IPS-20b (cell line): ENCODE measurements around the gene CCL16.
"Not testable (repeated sequence)": the region's sequence is repeated elsewhere in the genome, so short reads cannot be mapped to it uniquely, and the experiment has no call there.

ENCODE experiments used
- H3K27ac ChIP-seq: one replicate; pipeline ENCODE4 v1.5.1; 2013; ENCODE audit warnings: low read length
- H3K27me3 ChIP-seq: 2 replicates; pipeline ENCODE4 v1.6.1; 2013; ENCODE audit warnings: mild to moderate bottlenecking, low read length, inconsistent platforms; ENCODE audit not compliant: insufficient read depth
- H3K36me3 ChIP-seq: 2 replicates; pipeline ENCODE4 v1.6.1; 2013; ENCODE audit warnings: low read depth, mild to moderate bottlenecking, inconsistent platforms, low read length, moderate library complexity; ENCODE audit not compliant: insufficient read depth
- H3K4me1 ChIP-seq: 2 replicates; pipeline ENCODE4 v1.6.1; 2013; ENCODE audit warnings: mild to moderate bottlenecking, control low read depth, inconsistent platforms, low read length, moderate library complexity; ENCODE audit not compliant: insufficient read depth
- H3K4me3 ChIP-seq: 2 replicates; pipeline ENCODE4 v1.5.1; 2013; ENCODE audit warnings: mild to moderate bottlenecking, low read length, inconsistent platforms
- H3K9ac ChIP-seq: 2 replicates; pipeline ENCODE4 v1.6.1; 2013; ENCODE audit warnings: low read depth, mild to moderate bottlenecking, inconsistent platforms, low read length, moderate library complexity
- H3K9me3 ChIP-seq: 2 replicates; pipeline ENCODE4 v1.6.1; 2013; ENCODE audit warnings: mild to moderate bottlenecking, low read depth, low read length, inconsistent platforms; ENCODE audit not compliant: insufficient read depth

CCL16 gene

GRCh38 chr17:35963663-35964062, 17.6 kb downstream of the CCL16 start:
- H3K27me3 ChIP-seq: no peaks in the 10 kb centered on the region
- no peak overlapping the region for H3K9ac ChIP-seq
- H3K36me3 ChIP-seq: no peaks in the 10 kb centered on the region
- no peaks in the 10 kb centered on the region for H3K4me1 ChIP-seq
- H3K27ac ChIP-seq: no peak overlapping the region
- no peak overlapping the region for H3K4me3 ChIP-seq
- no peaks in the 10 kb centered on the region for H3K9me3 ChIP-seq

GRCh38 chr17:35953720-35954119, 27.6 kb downstream of the CCL16 start:
- H3K9ac ChIP-seq: no peak overlapping the region
- H3K9me3 ChIP-seq: no peaks in the 10 kb centered on the region
- no peak overlapping the region for H3K27ac ChIP-seq
- H3K4me3 ChIP-seq: no peak overlapping the region
- H3K27me3 ChIP-seq: no peaks in the 10 kb centered on the region
- H3K4me1 ChIP-seq: no peaks in the 10 kb centered on the region
- H3K36me3 ChIP-seq: no peaks in the 10 kb centered on the region

- Histone ChIP-seq H3K27me3 (no peaks in the 10 kb centered on the region), H3K9ac (no peak overlapping the region), H3K9me3 (no peaks in the 10 kb centered on the region), H3K27ac (no peak overlapping the region), H3K36me3 (no peaks in the 10 kb centered on the region), H3K4me3 (no peak overlapping the region), H3K4me1 (no peaks in the 10 kb centered on the region)
These were observed 31.9 kb downstream of the CCL16 start for GRCh38 chr17:35949401-35949800.

GRCh38 chr17:35948092-35948491, 33.2 kb downstream of the CCL16 start:
- no peak overlapping the region for H3K9ac ChIP-seq
- no peaks in the 10 kb centered on the region for H3K9me3 ChIP-seq
- H3K27me3 ChIP-seq: no peaks in the 10 kb centered on the region
- no peak overlapping the region for H3K4me3 ChIP-seq
- H3K36me3 ChIP-seq: no peaks in the 10 kb centered on the region
- H3K4me1 ChIP-seq: no peaks in the 10 kb centered on the region
- H3K27ac ChIP-seq: no peak overlapping the region

GRCh38 chr17:35947156-35947585, 34.1 kb downstream of the CCL16 start:
- Histone ChIP-seq H3K27me3 (no peaks in the 10 kb centered on the region), H3K9ac (no peak overlapping the region), H3K4me1 (no peaks in the 10 kb centered on the region), H3K4me3 (no peak overlapping the region), H3K9me3 (no peaks in the 10 kb centered on the region), H3K27ac (no peak overlapping the region), H3K36me3 (no peaks in the 10 kb centered on the region)

- Histone ChIP-seq H3K9me3 (no peaks in the 10 kb centered on the region), H3K9ac (no peak overlapping the region), H3K4me3 (no peak overlapping the region), H3K4me1 (no peaks in the 10 kb centered on the region), H3K27me3 (no peaks in the 10 kb centered on the region), H3K36me3 (no peaks in the 10 kb centered on the region), H3K27ac (no peak overlapping the region)
These were observed 37.1 kb downstream of the CCL16 start for GRCh38 chr17:35944151-35944550.

DNA sequence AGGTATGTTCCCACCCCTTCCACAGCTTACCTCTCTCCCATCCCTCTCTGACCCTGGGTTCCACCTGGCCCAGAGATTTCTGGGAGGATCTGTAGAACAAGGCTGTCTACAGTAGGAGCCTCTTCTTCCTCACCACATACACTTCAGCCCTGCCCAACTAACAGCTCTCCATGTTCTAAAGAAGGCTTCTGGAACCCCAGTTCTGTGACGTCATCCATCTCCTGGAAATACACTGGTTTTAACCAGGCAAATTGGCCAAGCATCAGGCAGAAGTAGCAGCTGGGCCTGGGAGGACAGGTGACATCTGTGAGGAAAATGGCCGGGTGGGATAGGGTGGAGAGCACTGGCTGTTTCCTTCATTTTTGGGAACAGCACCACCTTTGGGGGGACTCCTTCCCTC, 37.8 kb downstream of the CCL16 start, which contains the start of gene LYZL6:
Gene LYZL6 (minus strand): TSS at position 177 of the 400 bp plus-strand sequence. CDS start 4,357 bp downstream, outside the sequence.
- Histone ChIP-seq H3K4me1 (no peaks in the 10 kb centered on the region), H3K4me3 (no peak within 1 kb of the TSS), H3K9me3 (no peaks in the 10 kb centered on the region), H3K36me3 (no peaks in the 10 kb centered on the region), H3K9ac (no peak within 1 kb of the TSS), H3K27ac (no peak within 1 kb of the TSS), H3K27me3 (no peaks in the 10 kb centered on the region)

DNA sequence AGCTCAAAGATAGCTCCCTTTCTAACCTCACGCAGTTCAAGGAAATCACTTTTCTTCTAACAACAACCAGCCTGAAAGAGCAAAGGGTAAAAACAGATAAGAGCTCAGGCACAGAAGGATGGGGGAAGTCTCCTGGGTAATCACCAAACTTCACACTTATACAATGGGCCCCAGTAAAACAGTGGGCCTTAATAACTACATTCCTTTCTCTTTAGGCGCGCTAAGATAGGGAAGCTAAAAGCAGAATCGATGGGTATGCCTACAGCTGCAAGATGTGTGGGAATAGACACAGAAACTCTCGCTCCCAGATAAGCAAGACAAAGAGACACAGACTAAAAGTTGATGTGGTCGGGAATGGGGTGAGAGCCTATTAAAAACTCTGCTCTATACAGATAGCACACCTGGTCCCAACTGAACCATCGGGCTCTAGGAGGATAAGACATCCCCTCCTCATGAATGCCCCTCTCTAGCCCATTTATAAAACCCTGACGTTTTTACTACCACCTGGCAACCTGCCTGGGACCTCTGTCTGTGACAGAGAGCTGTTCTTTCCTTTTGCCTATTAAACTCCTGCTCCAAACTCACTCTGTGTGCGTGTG, 38.6 kb downstream of the CCL16 start:
- Histone ChIP-seq H3K4me1 (no peaks in the 10 kb centered on the region), H3K9ac (no peak overlapping the region), H3K27me3 (no peaks in the 10 kb centered on the region), H3K27ac (no peak overlapping the region), H3K4me3 (no peak overlapping the region), H3K36me3 (no peaks in the 10 kb centered on the region), H3K9me3 (no peaks in the 10 kb centered on the region)

GRCh38 chr17:35938492-35938891, 42.8 kb downstream of the CCL16 start:
- not testable (repeated sequence) for H3K36me3 ChIP-seq, H3K4me1 ChIP-seq, H3K4me3 ChIP-seq, H3K9ac ChIP-seq, H3K27me3 ChIP-seq, H3K27ac ChIP-seq, H3K9me3 ChIP-seq

- Histone ChIP-seq H3K36me3 (no peaks in the 10 kb centered on the region), H3K27me3 (no peaks in the 10 kb centered on the region), H3K4me1 (peaks cover 8% of the 10 kb centered on the region; the same call in 1 of the 2 replicates), H3K27ac (no peak overlapping the region), H3K9me3 (no peaks in the 10 kb centered on the region), H3K9ac (no peak overlapping the region), H3K4me3 (no peak overlapping the region)
These were observed 45.2 kb downstream of the CCL16 start for GRCh38 chr17:35936063-35936462.

DNA sequence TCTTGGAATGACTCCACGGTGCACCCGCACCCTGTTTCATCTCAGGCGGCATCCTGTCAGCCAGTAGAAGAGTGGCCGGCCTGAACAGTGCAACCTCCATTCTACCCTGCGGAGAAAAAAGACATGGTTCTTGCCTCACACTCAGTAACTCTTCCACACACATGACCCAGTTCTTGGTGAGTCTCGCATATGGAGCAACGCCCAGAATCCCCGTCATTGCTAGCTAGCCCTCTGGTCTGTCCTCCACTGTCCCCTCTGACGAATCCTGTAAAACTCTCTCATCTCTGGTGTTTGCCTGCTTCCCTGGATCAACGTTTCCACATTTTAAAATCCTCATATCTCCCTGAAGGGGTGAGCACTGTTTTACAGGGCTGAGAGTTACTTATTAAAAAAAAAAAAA, 46.5 kb downstream of the CCL16 start:
- Histone ChIP-seq H3K9me3 (no peaks in the 10 kb centered on the region), H3K27me3 (peaks cover 6% of the 10 kb centered on the region; the same call in 1 of the 2 replicates), H3K4me3 (no peak overlapping the region), H3K36me3 (no peaks in the 10 kb centered on the region), H3K4me1 (peaks cover 11% of the 10 kb centered on the region; the same call in 1 of the 2 replicates), H3K27ac (no peak overlapping the region), H3K9ac (no peak overlapping the region)

GRCh38 chr17:35932586-35932985, 48.7 kb downstream of the CCL16 start:
- Histone ChIP-seq H3K4me1 (peaks cover 11% of the 10 kb centered on the region; the same call in 1 of the 2 replicates), H3K9ac (no peak overlapping the region), H3K27ac (no peak overlapping the region), H3K4me3 (no peak overlapping the region), H3K36me3 (peaks cover 3% of the 10 kb centered on the region; the same call in 1 of the 2 replicates), H3K27me3 (peaks cover 9% of the 10 kb centered on the region; the same call in 1 of the 2 replicates), H3K9me3 (no peaks in the 10 kb centered on the region)
